HepG2 (cell line): ENCODE data around the gene ZNF189. TPM values are rescaled to one million over a fixed set of nuclear protein-coding genes. Genes with fewer than 3 reads are reported as not detected.
A peak's percentile ranks its signal among the peaks of the same experiment; 100 is the strongest.

Experiments
- AGO1 ChIP-seq: fragments of 200-400 bp; formaldehyde crosslinking; IDR thresholded peaks from 2 replicates; pipeline ENCODE4 v1.6.1; 2017; ENCODE audit warnings: mild to moderate bottlenecking, low read depth, low read length, moderate library complexity; ENCODE audit not compliant: poor library complexity, severe bottlenecking
- AKNA ChIP-seq: sonication (generic); formaldehyde crosslinking; IDR thresholded peaks from 2 replicates; pipeline ENCODE4 v1.4.0; 2020; ENCODE audit warnings: missing genetic modification reagents, borderline replicate concordance
- ATF4 ChIP-seq, 2 experiments: fragments of 450-650 bp in 1 of 2; sonication (generic) in 1 of 2; formaldehyde crosslinking; IDR thresholded peaks; 2 replicates each; pipeline versions ENCODE4 v1.5.0 to v1.8.0; 2020 to 2022; ENCODE audit warnings: mild to moderate bottlenecking in 1 of 2, missing genetic modification reagents in 1 of 2
- BCL6 ChIP-seq: IDR thresholded peaks from 2 replicates; pipeline ENCODE4 v1.6.1; 2016; ENCODE audit warnings: missing genetic modification reagents, missing compliant biosample characterization
- GATA4 ChIP-seq: sonication (generic); IDR thresholded peaks from 2 replicates; pipeline ENCODE4 v1.6.1; 2016; ENCODE audit warnings: antibody characterized with exemption, low read depth, borderline replicate concordance
- HDAC6 ChIP-seq: fragments of 200-600 bp; sonication (generic); IDR thresholded peaks from 2 replicates; pipeline ENCODE4 v1.7.0; 2017; ENCODE audit warnings: mild to moderate bottlenecking, antibody characterized with exemption, low read length, low read depth
- HNRNPH1 ChIP-seq: fragments of 200-400 bp; formaldehyde crosslinking; optimal IDR thresholded peaks from 2 replicates; pipeline ENCODE3; 2017; ENCODE audit warnings: mild to moderate bottlenecking, low read depth, low read length
- HNRNPK ChIP-seq: fragments of 200-400 bp; formaldehyde crosslinking; IDR thresholded peaks from 2 replicates; pipeline ENCODE4 v1.6.1; 2018; ENCODE audit warnings: low read length, low read depth, moderate library complexity, mild to moderate bottlenecking; ENCODE audit not compliant: poor library complexity, severe bottlenecking
- MLLT10 ChIP-seq: sonication (generic); formaldehyde crosslinking; IDR thresholded peaks from 2 replicates; pipeline ENCODE4 v1.4.0; 2020; ENCODE audit warnings: missing genetic modification reagents
- NONO ChIP-seq, 2 experiments: fragments of 450-650 bp in 1 of 2; sonication (generic) in 1 of 2; formaldehyde crosslinking in 1 of 2; IDR thresholded peaks in 1 of 2; conservative IDR thresholded peaks in 1 of 2; 2 replicates each; pipeline versions ENCODE4 v1.6.1 to v1.8.0; 2017 to 2022; ENCODE audit warnings: mild to moderate bottlenecking in 1 of 2, missing genetic modification reagents in 1 of 2, moderate library complexity in 1 of 2
- PLRG1 ChIP-seq: fragments of 450-650 bp; conservative IDR thresholded peaks from 2 replicates; pipeline ENCODE4 v1.6.1; 2016
- POLR2AphosphoS5 ChIP-seq: IDR thresholded peaks from 2 replicates; pipeline ENCODE4 v1.6.1; 2012; ENCODE audit warnings: low read depth, low read length
- SETDB1 ChIP-seq: sonication (generic); formaldehyde crosslinking; IDR thresholded peaks from 2 replicates; pipeline ENCODE4 v1.5.1; 2020; ENCODE audit warnings: missing genetic modification reagents, mild to moderate bottlenecking, borderline replicate concordance
- SMAD9 ChIP-seq: sonication (generic); formaldehyde crosslinking; IDR thresholded peaks from 2 replicates; pipeline ENCODE4 v1.5.1; 2020; ENCODE audit warnings: mild to moderate bottlenecking, missing genetic modification reagents
- SMYD3 ChIP-seq: sonication (generic); formaldehyde crosslinking; IDR thresholded peaks from 2 replicates; pipeline ENCODE4 v1.8.1; 2023; ENCODE audit warnings: mild to moderate bottlenecking, missing genetic modification reagents
- ZBTB3 ChIP-seq: sonication (generic); formaldehyde crosslinking; IDR thresholded peaks from 2 replicates; pipeline ENCODE4 v1.4.0; 2020; ENCODE audit warnings: low read depth, mild to moderate bottlenecking, moderate library complexity, missing genetic modification reagents, borderline replicate concordance
- ZBTB37 ChIP-seq: sonication (generic); formaldehyde crosslinking; IDR thresholded peaks from 2 replicates; pipeline ENCODE4 v1.4.0; 2020; ENCODE audit warnings: mild to moderate bottlenecking, missing genetic modification reagents
- ZNF234 ChIP-seq: sonication (generic); formaldehyde crosslinking; conservative IDR thresholded peaks from 2 replicates; pipeline ENCODE4 v1.5.1; 2020; ENCODE audit warnings: mild to moderate bottlenecking, missing genetic modification reagents
- ZNF512 ChIP-seq: sonication (generic); formaldehyde crosslinking; IDR thresholded peaks from 2 replicates; pipeline ENCODE4 v1.4.0; 2020; ENCODE audit warnings: mild to moderate bottlenecking, missing genetic modification reagents
- ZNF629 ChIP-seq: sonication (generic); formaldehyde crosslinking; conservative IDR thresholded peaks from 2 replicates; pipeline ENCODE4 v1.5.0; 2020; ENCODE audit warnings: missing genetic modification reagents
- ZSCAN21 ChIP-seq: sonication (generic); formaldehyde crosslinking; IDR thresholded peaks from 2 replicates; pipeline ENCODE4 v1.8.0; 2022; ENCODE audit warnings: mild to moderate bottlenecking, missing genetic modification reagents, moderate library complexity, borderline replicate concordance
- ZZZ3 ChIP-seq: sonication (generic); formaldehyde crosslinking; IDR thresholded peaks from 2 replicates; pipeline ENCODE4 v1.4.0; 2020; ENCODE audit warnings: missing genetic modification reagents, mild to moderate bottlenecking, borderline replicate concordance
- polyA plus RNA-seq, 8 experiments: library from polyadenylated mRNA; depleted of rRNA in 3 of 8; stranded (reverse) in 7 of 8; unstranded in 1 of 8; fragments of >200 nt; fragmentation: Illumina TruSeq in 4 of 8; extraction: Trizol in 4 of 8; gene quantifications; 2 replicates each; pipeline versions ENCODE4 v1.2.1 to v1.2.3, GENCODE V29; 2011 to 2016; ENCODE audit warnings: low read depth in 4 of 8, missing spikeins in 1 of 8, mixed read lengths in 1 of 8; ENCODE audit not compliant: insufficient read depth in 1 of 8
- total RNA-seq, 5 experiments: library from RNA; depleted of rRNA; stranded (reverse); fragments of >200 nt; fragmentation: Illumina TruSeq; extraction: Trizol; gene quantifications; 2 replicates each; pipeline ENCODE4 v1.2.3, GENCODE V29; 2016; ENCODE audit warnings: low read depth in 1 of 5

ZNF189 gene
- total and polyA plus RNA-seq, 2 of the 13 experiments (the other 11 are each of a cell fraction or from before 2014, with no cell fraction given), result 8.4 to 50.0 TPM

DNA sequence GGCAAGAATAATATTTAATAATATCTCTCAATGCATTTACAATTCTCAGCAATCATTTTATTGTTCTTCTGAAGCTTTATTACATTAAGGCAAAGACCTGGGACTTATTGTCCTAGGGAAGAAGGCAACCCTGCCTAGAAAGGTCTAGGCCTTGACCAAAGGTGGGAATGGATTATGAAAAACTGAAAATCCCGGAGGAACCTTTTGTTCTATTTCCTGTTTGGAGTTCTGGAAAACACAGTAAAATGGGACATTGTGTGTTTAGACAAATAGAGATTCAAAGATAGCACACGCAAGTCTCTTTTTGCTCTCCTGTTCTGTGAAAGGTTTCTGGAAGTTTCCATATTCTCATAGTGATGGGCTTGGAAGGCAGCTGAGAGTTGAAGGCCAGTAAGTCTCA lies 45.0 kb upstream of the ZNF189 start (continued):
- TF ChIP-seq SETDB1 (no peak), GATA4 (no peak), SMYD3 (no peak), POLR2AphosphoS5 (no peak), ZZZ3 (no peak), SMAD9 (CRISPR knock-in tag) (no peak), ZBTB3 (CRISPR knock-in tag) (no peak), ZNF629 (CRISPR knock-in tag) (no peak), HDAC6 (no peak), AGO1 (no peak), MLLT10 (CRISPR knock-in tag) (no peak), ZSCAN21 (no peak), ZBTB37 (CRISPR knock-in tag) (no peak), HNRNPK (no peak), AKNA (CRISPR knock-in tag) (no peak), HNRNPH1 (no peak), ZNF512 (no peak), PLRG1 (no peak), ZNF234 (CRISPR knock-in tag) (no peak), ATF4 (CRISPR knock-in tag; IDR thresholded peaks at IDR 0.05) (peak in 1 of 2 experiments; percentile 48; a peak in 1 of 4 replicates), BCL6 (CRISPR knock-in tag) (peak; percentile 49; the same call in 1 of the 2 replicates), NONO (IDR thresholded peaks at IDR 0.05) (no peak), NONO (CRISPR knock-in tag; conservative IDR thresholded peaks at IDR 0.05) (no peak; the same call in 1 of the 2 replicates)
